ENCODE results near the gene RNF13. TPM values are rescaled to one million over a fixed set of nuclear protein-coding genes. Genes with fewer than 3 reads are reported as not detected.
A peak's percentile ranks its signal among the peaks of the same experiment; 100 is the strongest.

Gene RNF13
- total RNA-seq, 2 experiments from 2014 or later = 28.8 to 41.2 TPM

DNA sequence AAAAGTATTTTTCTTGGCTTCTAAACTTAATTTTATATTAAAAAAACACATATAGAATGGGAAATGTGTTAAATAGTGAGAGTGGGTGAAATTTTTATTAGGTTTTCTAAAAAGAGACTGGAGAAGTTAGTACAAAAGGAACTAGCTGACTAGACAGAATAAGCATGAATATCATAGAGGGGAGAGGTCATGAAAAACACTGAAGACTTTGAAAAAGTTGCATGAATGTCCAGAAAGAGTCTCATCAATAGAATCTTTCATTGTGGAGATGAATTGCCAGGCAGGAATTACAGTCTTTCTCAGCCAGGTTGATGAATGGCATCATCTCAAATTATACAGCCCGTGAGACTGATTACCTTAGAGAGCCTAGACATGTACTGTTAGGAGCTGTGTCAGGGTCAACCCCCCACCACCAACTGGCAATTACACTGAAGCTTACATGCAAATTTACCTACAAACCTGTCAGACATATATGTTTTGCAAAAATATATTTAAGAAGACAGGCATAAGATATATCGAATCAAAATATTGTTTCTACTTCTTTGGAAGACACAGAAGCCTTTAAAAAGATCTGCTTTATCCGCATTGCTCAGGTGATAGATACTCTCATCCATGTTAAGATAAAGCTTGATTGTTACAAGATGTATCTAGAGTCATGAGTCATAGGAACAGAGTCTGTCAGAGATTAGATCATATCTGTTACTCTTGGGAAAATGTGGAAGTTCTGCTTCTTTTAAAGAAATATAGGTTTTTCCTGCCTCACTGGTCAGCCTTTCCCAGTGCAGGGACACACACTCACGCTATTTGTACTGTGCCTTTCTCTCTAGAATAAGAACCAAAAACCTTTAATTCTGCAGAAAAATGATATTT is 192.5 kb downstream of the RNF13 start:
- Mint-ChIP-seq H3K27me3 (peaks cover 8% of the 10 kb centered on the region), H3K9me3 (ENCODE audit: low read depth) (no peaks in the 10 kb centered on the region), H3K36me3 (ENCODE audit: low read depth) (no peaks in the 10 kb centered on the region), H3K27ac (no peak overlapping the region), H3K4me3 (no peak overlapping the region), H3K4me1 (no peaks in the 10 kb centered on the region)
- intact Hi-C loops (cut with DNase I, micrococcal nuclease) = no loop called here
- POLR2A ChIA-PET = no interaction called here
- DNase-seq (no peak), ATAC-seq (no peak)
- CTCF ChIA-PET = no interaction called here

DNA sequence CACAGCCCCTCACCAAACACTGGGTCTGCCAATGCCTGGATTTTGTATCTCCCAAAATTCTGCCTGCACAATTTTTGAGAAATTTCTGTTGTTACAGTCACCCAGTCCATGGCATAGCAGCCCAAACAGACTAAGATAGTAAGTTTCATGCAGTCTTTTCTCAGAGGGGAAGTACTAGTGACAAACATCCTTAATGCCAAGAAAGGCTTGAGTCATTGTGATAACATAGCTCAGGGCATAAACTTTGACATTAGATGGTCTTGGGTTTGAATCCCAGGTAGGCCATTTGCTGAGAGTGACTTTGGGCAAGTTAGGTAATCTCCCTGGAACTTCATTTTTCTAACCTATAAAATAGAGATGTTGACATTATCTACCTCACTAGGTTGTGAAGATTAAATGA is 193.8 kb downstream of the RNF13 start:
- intact Hi-C loops (cut with DNase I, micrococcal nuclease) = no loop called here
- DNase-seq = no peak
- POLR2A ChIA-PET = no interaction called here
- no peak overlapping the region for H3K4me3 Mint-ChIP-seq
- H3K36me3 Mint-ChIP-seq (ENCODE audit: low read depth) = no peaks in the 10 kb centered on the region
- CTCF ChIA-PET = interaction anchor here (0.8 kb wide), 1 partner anchor 11 kb away, joined by 3 read pairs; no protein-coding TSS in a partner anchor
- H3K27me3 Mint-ChIP-seq = peaks cover 8% of the 10 kb centered on the region
- peak; percentile 57 for ATAC-seq
- H3K9me3 Mint-ChIP-seq (ENCODE audit: low read depth) = no peaks in the 10 kb centered on the region
- no peak overlapping the region for H3K27ac Mint-ChIP-seq
- no peaks in the 10 kb centered on the region for H3K4me1 Mint-ChIP-seq

Other genes starting within 250 kb of the RNF13 start
- under 1 TPM; 0.46 to 0.54 TPM for gene WWTR1, start 155.2 kb upstream of the RNF13 start, total RNA-seq
- 10 to 100 TPM; 29.4 to 29.5 TPM for gene COMMD2, start 60.7 kb upstream of the RNF13 start, total RNA-seq
- gene ANKUB1, start 20.7 kb upstream of the RNF13 start, total RNA-seq = not detected
- gene PFN2, start 157.7 kb downstream of the RNF13 start, total RNA-seq = 1 to 10 TPM; 3.6 to 4.3 TPM

All from activated CD4-positive, alpha-beta T cell treated with anti-CD3 and anti-CD28 coated beads for 36 hours (primary cell).